GM11168 (cell line): Measurements from ENCODE around the gene HGFAC.

Experiments used
- in situ Hi-C: fragments of 300-500 bp; cut with MboI; formaldehyde crosslinking; loops from one replicate; pipeline ENCODE4 v1.12.0; 2022; ENCODE audit warnings: low sequenced_read_pairs; ENCODE audit not compliant: unreplicated experiment

The HGFAC gene

GRCh38 chr4:3441501-3442459, at the start of gene HGFAC:
Gene HGFAC, plus strand, starts transcription at chr4:3441968. Its CDS starts 34 bp downstream, at chr4:3442002.
- in situ Hi-C loops, result no loop called here

- in situ Hi-C loops, result no loop called here
Observed at GRCh38 chr4:3392321-3392720, 49.4 kb upstream of the HGFAC start.

GRCh38 chr4:3393171-3393570, 48.6 kb upstream of the HGFAC start:
- in situ Hi-C loops, result no loop called here

GRCh38 chr4:3396600-3396999, 45.2 kb upstream of the HGFAC start:
- in situ Hi-C loops, result no loop called here

GRCh38 chr4:3397128-3397527, 44.6 kb upstream of the HGFAC start:
- in situ Hi-C loops, result no loop called here

GRCh38 chr4:3399277-3400194, 42.2 kb upstream of the HGFAC start:
- in situ Hi-C loops, result loop anchor here (5.0 kb wide), 1 partner anchor 47 kb away; no protein-coding TSS in a partner anchor

GRCh38 chr4:3401436-3402171, 40.2 kb upstream of the HGFAC start:
- in situ Hi-C loops, result loop anchor here (5.0 kb wide), 1 partner anchor 49 kb away; no protein-coding TSS in a partner anchor

GRCh38 chr4:3402491-3403347, 39.0 kb upstream of the HGFAC start:
- in situ Hi-C loops, result loop anchor here (5.0 kb wide), 1 partner anchor 50 kb away; no protein-coding TSS in a partner anchor

GRCh38 chr4:3403348-3403906, 38.3 kb upstream of the HGFAC start:
- in situ Hi-C loops, result loop anchor here (5.0 kb wide), 1 partner anchor 51 kb away; no protein-coding TSS in a partner anchor

GRCh38 chr4:3404546-3404945, 37.2 kb upstream of the HGFAC start:
- in situ Hi-C loops, result loop anchor here (5.0 kb wide), 1 partner anchor 52 kb away; no protein-coding TSS in a partner anchor

GRCh38 chr4:3405176-3405575, 36.6 kb upstream of the HGFAC start:
- in situ Hi-C loops, result no loop called here

- in situ Hi-C loops, result no loop called here
Observed at GRCh38 chr4:3406021-3406420, 35.7 kb upstream of the HGFAC start.

GRCh38 chr4:3406431-3406830, 35.3 kb upstream of the HGFAC start:
- in situ Hi-C loops, result no loop called here

- in situ Hi-C loops, result no loop called here
Observed at GRCh38 chr4:3407171-3407771, 34.5 kb upstream of the HGFAC start.

GRCh38 chr4:3407930-3408792, 33.6 kb upstream of the HGFAC start:
- in situ Hi-C loops, result no loop called here

GRCh38 chr4:3408793-3409330, 32.9 kb upstream of the HGFAC start:
- in situ Hi-C loops, result no loop called here

- in situ Hi-C loops, result no loop called here
Observed at GRCh38 chr4:3409571-3410091, 32.1 kb upstream of the HGFAC start.
